ENCODE results near the gene COL24A1. TPM values are rescaled to one million over a fixed set of nuclear protein-coding genes. Genes with fewer than 3 reads are reported as not detected.

Gene COL24A1
- total RNA-seq, 1 experiment from 2014 or later, result 0.35 TPM

DNA sequence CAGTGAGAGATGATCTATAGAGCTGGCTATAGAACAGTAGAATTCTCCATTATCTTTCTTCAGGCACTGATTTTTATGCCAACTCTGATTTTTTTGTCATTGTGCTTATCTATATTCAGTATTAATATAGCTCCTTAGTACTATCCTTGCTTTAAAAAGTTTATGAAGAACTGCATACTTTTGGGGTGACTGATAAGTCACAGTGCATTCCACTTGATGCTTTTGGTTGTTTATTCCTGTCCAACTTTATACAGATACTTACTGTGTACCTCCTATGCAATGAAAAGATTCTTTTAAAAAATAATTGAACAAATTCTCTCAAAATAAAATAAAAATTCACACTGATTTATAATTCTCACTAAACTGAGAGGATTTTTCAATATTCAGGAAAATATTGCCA, 71.6 kb downstream of the COL24A1 start:
- no peaks in the 10 kb centered on the region for H3K4me1 Mint-ChIP-seq
- DNase-seq, result no peak
- no peak overlapping the region for H2BK15ac ChIP-seq (ENCODE audit: low read depth, low read length)
- H3K79me2 ChIP-seq (ENCODE audit: insufficient read depth, low read length), result no peaks in the 10 kb centered on the region
- no peak overlapping the region for H3K56ac ChIP-seq (ENCODE audit: insufficient read length, low read depth, low read length)
- H3K9me3 Mint-ChIP-seq, result no peaks in the 10 kb centered on the region
- H3K27ac ChIP-seq (ENCODE audit: insufficient read length, low read depth, low read length), result no peak overlapping the region
- H2BK12ac ChIP-seq (ENCODE audit: insufficient read length, low read depth, low read length), result no peak overlapping the region
- no peak overlapping the region for H3K4me3 Mint-ChIP-seq
- H3K9me3 ChIP-seq (ENCODE audit: control insufficient read depth, low read depth, low read length), result no peaks in the 10 kb centered on the region
- H3K9ac ChIP-seq (ENCODE audit: extremely low read depth, insufficient read length, low read length), result no peak overlapping the region
- H2AFZ ChIP-seq (ENCODE audit: low read length), result no peak overlapping the region
- no peaks in the 10 kb centered on the region for H3K4me1 ChIP-seq (ENCODE audit: insufficient read depth, low read length)
- H3K36me3 Mint-ChIP-seq (ENCODE audit: insufficient read depth in 1 of 3, low read depth in 3 of 3), result no peaks in the 10 kb centered on the region
- no peaks in the 10 kb centered on the region for H3K23me2 ChIP-seq (ENCODE audit: insufficient read length, low read depth, low read length, poor library complexity, severe bottlenecking)
- no peak overlapping the region for H4K91ac ChIP-seq (ENCODE audit: insufficient read length, low read depth, low read length)
- H3K4ac ChIP-seq (ENCODE audit: low read depth, low read length), result no peak overlapping the region
- no peak overlapping the region for H2BK120ac ChIP-seq (ENCODE audit: low read depth, low read length, poor library complexity, severe bottlenecking)
- no peak overlapping the region for H3K23ac ChIP-seq (ENCODE audit: insufficient read length, low read depth, low read length)
- H3K27me3 ChIP-seq (ENCODE audit: insufficient read depth, low read length), result no peaks in the 10 kb centered on the region
- TF ChIP-seq, protein P1, sequence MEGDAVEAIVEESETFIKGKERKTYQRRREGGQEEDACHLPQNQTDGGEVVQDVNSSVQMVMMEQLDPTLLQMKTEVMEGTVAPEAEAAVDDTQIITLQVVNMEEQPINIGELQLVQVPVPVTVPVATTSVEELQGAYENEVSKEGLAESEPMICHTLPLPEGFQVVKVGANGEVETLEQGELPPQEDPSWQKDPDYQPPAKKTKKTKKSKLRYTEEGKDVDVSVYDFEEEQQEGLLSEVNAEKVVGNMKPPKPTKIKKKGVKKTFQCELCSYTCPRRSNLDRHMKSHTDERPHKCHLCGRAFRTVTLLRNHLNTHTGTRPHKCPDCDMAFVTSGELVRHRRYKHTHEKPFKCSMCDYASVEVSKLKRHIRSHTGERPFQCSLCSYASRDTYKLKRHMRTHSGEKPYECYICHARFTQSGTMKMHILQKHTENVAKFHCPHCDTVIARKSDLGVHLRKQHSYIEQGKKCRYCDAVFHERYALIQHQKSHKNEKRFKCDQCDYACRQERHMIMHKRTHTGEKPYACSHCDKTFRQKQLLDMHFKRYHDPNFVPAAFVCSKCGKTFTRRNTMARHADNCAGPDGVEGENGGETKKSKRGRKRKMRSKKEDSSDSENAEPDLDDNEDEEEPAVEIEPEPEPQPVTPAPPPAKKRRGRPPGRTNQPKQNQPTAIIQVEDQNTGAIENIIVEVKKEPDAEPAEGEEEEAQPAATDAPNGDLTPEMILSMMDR (conservative IDR thresholded peaks at IDR 0.05), result no peak
- no peak overlapping the region for H3K4me2 ChIP-seq (ENCODE audit: insufficient read depth, insufficient read length, low read length)
- no peak overlapping the region for H2BK5ac ChIP-seq (ENCODE audit: insufficient read length, low read length)
- H4K8ac ChIP-seq (replicated peaks; ENCODE audit: insufficient read length, low read depth, low read length), result no peak overlapping the region
- no peak overlapping the region for H4K5ac ChIP-seq (ENCODE audit: insufficient read length, low read depth, low read length)
- H3K18ac ChIP-seq (ENCODE audit: insufficient read length, low read depth, low read length), result no peak overlapping the region
- H3K14ac ChIP-seq (ENCODE audit: insufficient read depth, low read length), result no peak overlapping the region
- H2BK20ac ChIP-seq (ENCODE audit: low read depth, low read length, poor library complexity, severe bottlenecking), result no peak overlapping the region
- no peak overlapping the region for H2AK5ac ChIP-seq (ENCODE audit: insufficient read length, low read length)
- H4K20me1 ChIP-seq (ENCODE audit: control insufficient read depth, insufficient read depth, insufficient read length), result no peaks in the 10 kb centered on the region
- no peaks in the 10 kb centered on the region for H3K79me1 ChIP-seq (ENCODE audit: insufficient read depth, low read depth, low read length, poor library complexity, severe bottlenecking)
- H3K27me3 Mint-ChIP-seq (ENCODE audit: low read depth), result no peaks in the 10 kb centered on the region
- no peak overlapping the region for H3K27ac Mint-ChIP-seq
- H3T11ph ChIP-seq (ENCODE audit: low read length), result no peak overlapping the region
